Trophoblast cell (in vitro differentiated cells and primary cell): ENCODE data around the gene CRYM.

Experiments used
- DNase-seq, 2 donors: peaks; one replicate each; pipeline ENCODE4 v3.0.0-alpha.2; 2016
- H2AFZ ChIP-seq: 2 replicates; pipeline ENCODE4 v1.6.1; 2013; ENCODE audit warnings: low read length, moderate library complexity, mild to moderate bottlenecking; ENCODE audit not compliant: insufficient read depth, poor library complexity
- H2AK5ac ChIP-seq: 2 replicates; pipeline ENCODE4 v1.6.1; 2013; ENCODE audit warnings: mild to moderate bottlenecking, low read length
- H2BK120ac ChIP-seq: 2 replicates; pipeline ENCODE4 v1.6.1; 2013; ENCODE audit warnings: low read length, mild to moderate bottlenecking, moderate library complexity; ENCODE audit not compliant: insufficient read depth, poor library complexity
- H2BK12ac ChIP-seq: 2 replicates; pipeline ENCODE4 v1.6.1; 2013; ENCODE audit warnings: mild to moderate bottlenecking, low read length, moderate library complexity
- H2BK5ac ChIP-seq: 2 replicates; pipeline ENCODE4 v1.6.1; 2013; ENCODE audit warnings: low read length, low read depth, moderate library complexity, mild to moderate bottlenecking; ENCODE audit not compliant: poor library complexity
- H3K14ac ChIP-seq: 2 replicates; pipeline ENCODE4 v1.6.1; 2013; ENCODE audit warnings: mild to moderate bottlenecking, low read length
- H3K18ac ChIP-seq: 2 replicates; pipeline ENCODE4 v1.6.1; 2013; ENCODE audit warnings: mild to moderate bottlenecking, low read length
- H3K23ac ChIP-seq: 2 replicates; pipeline ENCODE4 v1.6.1; 2013; ENCODE audit warnings: low read length
- H3K27ac ChIP-seq: 2 replicates; pipeline ENCODE4 v1.5.1; 2013; ENCODE audit warnings: low read depth, mild to moderate bottlenecking, inconsistent platforms, low read length, moderate library complexity
- H3K27me3 ChIP-seq: 2 replicates; pipeline ENCODE4 v1.6.1; 2013; ENCODE audit warnings: inconsistent platforms, mild to moderate bottlenecking, low read length, moderate library complexity; ENCODE audit not compliant: insufficient read depth
- H3K36me3 ChIP-seq, 2 experiments: 1 replicate in 1 of 2; 2 replicates in 1 of 2; pipeline ENCODE4 v1.6.1; 2013; ENCODE audit warnings: low read length in 2 of 2, mild to moderate bottlenecking in 2 of 2, moderate library complexity in 1 of 2; ENCODE audit not compliant: insufficient read depth in 2 of 2, control insufficient read depth in 1 of 2
- H3K4ac ChIP-seq: 2 replicates; pipeline ENCODE4 v1.6.1; 2013; ENCODE audit warnings: low read depth, mild to moderate bottlenecking, low read length, moderate library complexity
- H3K4me1 ChIP-seq, 2 experiments: 1 replicate in 1 of 2; 2 replicates in 1 of 2; pipeline ENCODE4 v1.6.1; 2013; ENCODE audit warnings: low read length in 2 of 2, mild to moderate bottlenecking in 2 of 2, moderate library complexity in 1 of 2; ENCODE audit not compliant: insufficient read depth in 2 of 2, control insufficient read depth in 1 of 2
- H3K4me2 ChIP-seq: 2 replicates; pipeline ENCODE4 v1.6.1; 2013; ENCODE audit warnings: inconsistent platforms, mild to moderate bottlenecking, low read length, moderate library complexity
- H3K4me3 ChIP-seq: 2 replicates; pipeline ENCODE4 v1.5.1; 2013; ENCODE audit warnings: mild to moderate bottlenecking, low read depth, low read length, inconsistent platforms
- H3K79me1 ChIP-seq: one replicate; pipeline ENCODE4 v1.6.1; 2013; ENCODE audit warnings: low read length
- H3K79me2 ChIP-seq: 2 replicates; pipeline ENCODE4 v1.6.1; 2013; ENCODE audit warnings: low read length, mild to moderate bottlenecking; ENCODE audit not compliant: control insufficient read depth, insufficient read depth, poor library complexity
- H3K9ac ChIP-seq: 2 replicates; pipeline ENCODE4 v1.6.1; 2013; ENCODE audit warnings: mild to moderate bottlenecking, low read length
- H3K9me3 ChIP-seq: 2 replicates; pipeline ENCODE4 v1.6.1; 2013; ENCODE audit warnings: low read depth, mild to moderate bottlenecking, control low read depth, inconsistent platforms, low read length; ENCODE audit not compliant: insufficient read depth
- H4K12ac ChIP-seq: 2 replicates; pipeline ENCODE4 v1.6.1; 2013; ENCODE audit warnings: low read depth, mild to moderate bottlenecking, low read length, moderate library complexity
- H4K8ac ChIP-seq: 2 replicates; pipeline ENCODE4 v1.6.1; 2013; ENCODE audit warnings: low read depth, mild to moderate bottlenecking, low read length, moderate library complexity
- H4K91ac ChIP-seq: one replicate; pipeline ENCODE4 v1.6.1; 2013; ENCODE audit warnings: low read depth, mild to moderate bottlenecking, low read length, moderate library complexity
- WGBS: extraction: QIAGEN DNeasy Blood & Tissue Kit; methylation state at CpG from one replicate; pipeline ENCODE4 v1.1.7; 2013; ENCODE audit warnings: missing lambda C conversion rate; ENCODE audit not compliant: insufficient read length, insufficient coverage; ENCODE audit errors: extremely low coverage; 5-methylcytosine and 5-hydroxymethylcytosine counted together

The CRYM gene

GRCh38 chr16:21267298-21267697 lies 10.8 kb downstream of the CRYM start:
- Histone ChIP-seq H3K27ac (no peak overlapping the region), H3K14ac (no peak overlapping the region), H4K8ac (no peak overlapping the region), H3K23ac (no peak overlapping the region), H3K4me2 (no peak overlapping the region), H2AFZ (no peak overlapping the region), H3K9ac (no peak overlapping the region), H3K4me1 (no peaks in the 10 kb centered on the region), H3K79me1 (no peaks in the 10 kb centered on the region), H3K18ac (no peak overlapping the region), H3K27me3 (no peaks in the 10 kb centered on the region), H2AK5ac (no peak overlapping the region), H3K4me3 (no peak overlapping the region), H2BK120ac (no peak overlapping the region), H2BK12ac (no peak overlapping the region), H4K12ac (no peak overlapping the region), H4K91ac (no peak overlapping the region), H3K4ac (no peak overlapping the region), H3K9me3 (peaks cover 2% of the 10 kb centered on the region), H2BK5ac (no peak overlapping the region), H3K79me2 (no peaks in the 10 kb centered on the region), H3K36me3 (no peaks in the 10 kb centered on the region)
- no peak for DNase-seq
- no CpG with 5 or more reads among the region's 4 CpGs for WGBS

- no peak overlapping the region for H3K23ac ChIP-seq
- no peak overlapping the region for H2BK120ac ChIP-seq
- no peak overlapping the region for H4K12ac ChIP-seq
- H3K18ac ChIP-seq: no peak overlapping the region
- no peak overlapping the region for H4K8ac ChIP-seq
- H3K4me2 ChIP-seq: no peak overlapping the region
- H4K91ac ChIP-seq: no peak overlapping the region
- no peak overlapping the region for H2BK12ac ChIP-seq
- no peak overlapping the region for H2AK5ac ChIP-seq
- no peaks in the 10 kb centered on the region for H3K79me2 ChIP-seq
- H2AFZ ChIP-seq: no peak overlapping the region
- DNase-seq: no peak
- no peak overlapping the region for H2BK5ac ChIP-seq
- WGBS: no CpG with 5 or more reads among the region's 9 CpGs
- no peaks in the 10 kb centered on the region for H3K79me1 ChIP-seq
- H3K9me3 ChIP-seq: no peaks in the 10 kb centered on the region
- H3K27me3 ChIP-seq: no peaks in the 10 kb centered on the region
- no peak overlapping the region for H3K4me3 ChIP-seq
- H3K27ac ChIP-seq: no peak overlapping the region
- no peak overlapping the region for H3K4ac ChIP-seq
- H3K9ac ChIP-seq: no peak overlapping the region
- no peak overlapping the region for H3K14ac ChIP-seq
- H3K4me1 ChIP-seq: no peaks in the 10 kb centered on the region
- H3K36me3 ChIP-seq: no peaks in the 10 kb centered on the region
Observed at GRCh38 chr16:21265104-21265837, 12.8 kb downstream of the CRYM start.

GRCh38 chr16:21264571-21265036 lies 13.5 kb downstream of the CRYM start:
- no peak overlapping the region for H2BK120ac ChIP-seq
- H3K4me3 ChIP-seq: no peak overlapping the region
- H2BK5ac ChIP-seq: no peak overlapping the region
- no peak overlapping the region for H3K9ac ChIP-seq
- no peak overlapping the region for H2BK12ac ChIP-seq
- H3K14ac ChIP-seq: no peak overlapping the region
- no peak overlapping the region for H4K12ac ChIP-seq
- no peaks in the 10 kb centered on the region for H3K27me3 ChIP-seq
- no peaks in the 10 kb centered on the region for H3K4me1 ChIP-seq
- no peak overlapping the region for H3K23ac ChIP-seq
- H3K79me1 ChIP-seq: no peaks in the 10 kb centered on the region
- H3K4me2 ChIP-seq: no peak overlapping the region
- no peak overlapping the region for H4K8ac ChIP-seq
- H2AK5ac ChIP-seq: no peak overlapping the region
- H3K79me2 ChIP-seq: no peaks in the 10 kb centered on the region
- no peaks in the 10 kb centered on the region for H3K9me3 ChIP-seq
- WGBS: no CpG with 5 or more reads among the region's 4 CpGs
- H2AFZ ChIP-seq: no peak overlapping the region
- no peaks in the 10 kb centered on the region for H3K36me3 ChIP-seq
- H4K91ac ChIP-seq: no peak overlapping the region
- no peak for DNase-seq
- H3K27ac ChIP-seq: no peak overlapping the region
- H3K4ac ChIP-seq: no peak overlapping the region
- no peak overlapping the region for H3K18ac ChIP-seq

GRCh38 chr16:21263640-21264570 lies 14.2 kb downstream of the CRYM start:
- no peaks in the 10 kb centered on the region for H3K9me3 ChIP-seq
- WGBS: no CpG with 5 or more reads among the region's 14 CpGs
- H4K8ac ChIP-seq: no peak overlapping the region
- no peak overlapping the region for H4K12ac ChIP-seq
- no peak overlapping the region for H3K4me2 ChIP-seq
- no peak overlapping the region for H3K4me3 ChIP-seq
- H2BK5ac ChIP-seq: no peak overlapping the region
- no peak overlapping the region for H3K18ac ChIP-seq
- no peak overlapping the region for H4K91ac ChIP-seq
- no peaks in the 10 kb centered on the region for H3K79me2 ChIP-seq
- no peaks in the 10 kb centered on the region for H3K4me1 ChIP-seq
- no peaks in the 10 kb centered on the region for H3K36me3 ChIP-seq
- H2BK120ac ChIP-seq: no peak overlapping the region
- no peak overlapping the region for H2AK5ac ChIP-seq
- no peaks in the 10 kb centered on the region for H3K79me1 ChIP-seq
- no peak overlapping the region for H2BK12ac ChIP-seq
- no peak overlapping the region for H3K27ac ChIP-seq
- H3K23ac ChIP-seq: no peak overlapping the region
- no peak overlapping the region for H2AFZ ChIP-seq
- no peak overlapping the region for H3K14ac ChIP-seq
- no peak for DNase-seq
- no peak overlapping the region for H3K4ac ChIP-seq
- no peaks in the 10 kb centered on the region for H3K27me3 ChIP-seq
- H3K9ac ChIP-seq: no peak overlapping the region
